Measurements from ENCODE around the gene PHIP.

The PHIP gene

DNA sequence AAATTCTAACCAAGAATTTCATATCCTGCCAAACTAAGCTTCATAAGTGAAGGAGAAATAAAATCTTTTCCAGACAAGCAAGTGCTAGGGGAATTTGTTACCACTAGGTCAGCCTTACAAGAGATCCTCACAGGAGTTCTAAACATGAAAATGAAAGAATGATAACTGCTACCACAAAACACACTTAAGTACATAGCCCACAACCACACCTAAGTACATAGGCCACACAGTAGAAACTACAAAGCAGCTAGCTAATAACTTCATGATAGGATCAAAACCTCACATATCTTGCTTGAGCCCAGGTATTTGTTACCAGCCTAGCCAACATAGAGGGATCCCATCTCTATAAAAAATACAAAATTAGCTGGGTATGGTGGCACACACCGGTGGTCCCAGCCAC, 160.3 kb downstream of the PHIP start:
- Histone ChIP-seq H3K27me3 (ENCODE audit: control insufficient read depth, insufficient read depth, low read length) (no peaks in the 10 kb centered on the region), H3K79me2 (no peaks in the 10 kb centered on the region), H3K4me3 (ENCODE audit: low read depth, low read length) (no peak overlapping the region), H3K36me3 (ENCODE audit: control insufficient read depth, insufficient read depth, low read length) (no peaks in the 10 kb centered on the region), H3K4me2 (ENCODE audit: low read length) (no peak overlapping the region), H3K9ac (no peak overlapping the region), H3K4me1 (no peaks in the 10 kb centered on the region), H3K9me3 (ENCODE audit: control insufficient read depth, low read length) (no peaks in the 10 kb centered on the region), H3K27ac (no peak overlapping the region), H2AFZ (no peak overlapping the region)
- TF ChIP-seq, protein P1, sequence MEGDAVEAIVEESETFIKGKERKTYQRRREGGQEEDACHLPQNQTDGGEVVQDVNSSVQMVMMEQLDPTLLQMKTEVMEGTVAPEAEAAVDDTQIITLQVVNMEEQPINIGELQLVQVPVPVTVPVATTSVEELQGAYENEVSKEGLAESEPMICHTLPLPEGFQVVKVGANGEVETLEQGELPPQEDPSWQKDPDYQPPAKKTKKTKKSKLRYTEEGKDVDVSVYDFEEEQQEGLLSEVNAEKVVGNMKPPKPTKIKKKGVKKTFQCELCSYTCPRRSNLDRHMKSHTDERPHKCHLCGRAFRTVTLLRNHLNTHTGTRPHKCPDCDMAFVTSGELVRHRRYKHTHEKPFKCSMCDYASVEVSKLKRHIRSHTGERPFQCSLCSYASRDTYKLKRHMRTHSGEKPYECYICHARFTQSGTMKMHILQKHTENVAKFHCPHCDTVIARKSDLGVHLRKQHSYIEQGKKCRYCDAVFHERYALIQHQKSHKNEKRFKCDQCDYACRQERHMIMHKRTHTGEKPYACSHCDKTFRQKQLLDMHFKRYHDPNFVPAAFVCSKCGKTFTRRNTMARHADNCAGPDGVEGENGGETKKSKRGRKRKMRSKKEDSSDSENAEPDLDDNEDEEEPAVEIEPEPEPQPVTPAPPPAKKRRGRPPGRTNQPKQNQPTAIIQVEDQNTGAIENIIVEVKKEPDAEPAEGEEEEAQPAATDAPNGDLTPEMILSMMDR (IDR thresholded peaks at IDR 0.05): no peak

DNA sequence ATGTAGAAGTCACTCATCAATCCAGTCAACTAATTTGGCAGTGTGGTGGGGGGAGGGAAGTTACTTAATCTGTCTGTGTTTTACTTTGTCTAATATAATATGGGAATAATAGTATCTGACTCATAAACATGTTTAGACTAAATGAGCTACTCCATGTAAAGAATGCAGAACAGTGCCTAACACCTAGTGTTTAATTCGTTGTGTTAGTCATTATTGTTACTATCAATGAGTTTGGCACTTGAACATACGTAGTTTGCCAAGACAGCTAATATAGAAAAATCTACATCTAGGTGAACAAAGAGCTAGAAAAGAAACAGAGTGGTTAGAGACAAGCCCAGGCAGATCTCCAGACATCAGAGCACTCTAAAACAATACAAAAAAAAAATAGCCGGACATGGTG, 161.6 kb downstream of the PHIP start:
- Histone ChIP-seq H3K9ac (no peak overlapping the region), H3K36me3 (ENCODE audit: control insufficient read depth, insufficient read depth, low read length) (no peaks in the 10 kb centered on the region), H3K27ac (no peak overlapping the region), H3K4me3 (ENCODE audit: low read depth, low read length) (no peak overlapping the region), H3K27me3 (ENCODE audit: control insufficient read depth, insufficient read depth, low read length) (no peaks in the 10 kb centered on the region), H3K9me3 (ENCODE audit: control insufficient read depth, low read length) (no peaks in the 10 kb centered on the region), H3K4me1 (peaks cover 3% of the 10 kb centered on the region), H3K79me2 (no peaks in the 10 kb centered on the region), H3K4me2 (ENCODE audit: low read length) (no peak overlapping the region), H2AFZ (no peak overlapping the region)
- TF ChIP-seq, protein P1 (IDR thresholded peaks at IDR 0.05): no peak

DNA sequence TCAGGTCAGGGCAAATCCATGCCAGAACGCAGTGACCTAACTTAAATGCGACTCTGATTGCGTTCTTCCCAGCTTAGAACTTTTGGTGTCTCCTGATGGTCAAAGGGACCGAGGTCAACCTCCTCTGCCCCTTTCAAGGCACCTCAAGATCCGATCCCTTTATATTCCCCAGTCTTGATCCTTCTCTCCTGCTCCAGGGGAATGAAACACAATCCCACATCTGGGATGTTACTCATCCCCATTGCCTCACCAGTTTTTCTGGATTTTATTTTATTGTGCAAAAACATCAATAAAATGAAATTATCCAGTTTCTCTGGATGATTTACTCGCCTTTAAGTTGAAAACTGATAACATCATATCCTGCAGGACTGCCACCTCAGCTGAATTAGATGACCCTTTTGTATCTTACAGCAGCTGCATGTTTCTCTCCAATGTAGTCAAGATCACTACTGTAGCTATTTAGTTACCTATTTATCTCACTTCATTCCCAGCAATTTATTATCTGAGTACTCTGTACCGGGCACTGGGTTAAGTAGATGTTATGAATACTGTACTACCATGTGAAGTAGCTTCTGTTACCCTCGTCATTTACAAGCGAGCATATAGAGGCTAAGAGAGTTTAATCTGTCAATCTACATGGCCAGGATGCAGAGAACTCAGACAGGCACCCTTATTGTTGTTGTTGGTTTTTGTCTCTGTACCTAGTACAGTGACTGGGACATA, 166.7 kb downstream of the PHIP start:
- Histone ChIP-seq H3K36me3 (ENCODE audit: control insufficient read depth, insufficient read depth, low read length) (no peaks in the 10 kb centered on the region), H2AFZ (peak overlapping the region; percentile 85)

DNA sequence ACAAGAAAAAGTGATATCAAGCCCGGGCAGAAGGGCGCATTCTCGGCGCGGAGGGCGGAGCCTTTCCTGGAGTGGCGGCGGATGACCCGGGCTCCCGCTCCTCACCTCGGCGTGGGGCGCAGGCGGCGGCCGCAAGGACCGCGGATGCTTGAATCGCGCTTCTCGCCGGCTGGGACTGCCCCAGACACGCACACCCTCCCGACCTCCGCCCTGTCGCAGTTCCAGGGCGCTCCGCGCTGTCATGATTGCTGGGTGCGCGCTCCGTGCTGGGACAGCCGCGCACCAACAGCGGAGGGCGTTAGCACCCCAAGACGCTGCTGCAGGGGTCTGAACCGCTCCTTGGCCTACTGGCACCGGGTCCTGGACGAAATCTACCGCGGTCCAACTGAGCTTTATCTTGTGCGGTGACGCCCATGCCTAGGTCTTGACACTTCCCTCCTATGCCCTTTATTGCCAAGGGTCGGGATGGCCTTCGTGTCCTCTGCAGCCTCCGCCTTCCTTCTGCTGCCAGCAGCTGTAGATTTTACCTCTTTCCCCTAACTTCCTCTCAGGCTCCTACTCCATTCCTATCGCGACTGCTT, 167.4 kb downstream of the PHIP start:
- H3K27ac ChIP-seq: no peak overlapping the region
- no peak overlapping the region for H3K9ac ChIP-seq
- H2AFZ ChIP-seq: peak overlapping the region; percentile 85
- TF ChIP-seq, protein P1 (IDR thresholded peaks at IDR 0.05): no peak
- H3K79me2 ChIP-seq: no peaks in the 10 kb centered on the region
- no peaks in the 10 kb centered on the region for H3K27me3 ChIP-seq (ENCODE audit: control insufficient read depth, insufficient read depth, low read length)
- H3K9me3 ChIP-seq (ENCODE audit: control insufficient read depth, low read length): no peaks in the 10 kb centered on the region
- peaks cover 3% of the 10 kb centered on the region for H3K4me1 ChIP-seq
- H3K4me2 ChIP-seq (ENCODE audit: low read length): peak overlapping the region; percentile 50
- H3K36me3 ChIP-seq (ENCODE audit: control insufficient read depth, insufficient read depth, low read length): no peaks in the 10 kb centered on the region
- H3K4me3 ChIP-seq (ENCODE audit: low read depth, low read length): no peak overlapping the region

More for the DNA sequence above, 166.7 kb downstream of the PHIP start:
- peak overlapping the region; percentile 50 for H3K4me2 ChIP-seq (ENCODE audit: low read length)
- H3K4me3 ChIP-seq (ENCODE audit: low read depth, low read length): no peak overlapping the region
- no peaks in the 10 kb centered on the region for H3K79me2 ChIP-seq
- TF ChIP-seq, protein P1 (IDR thresholded peaks at IDR 0.05): no peak
- H3K9ac ChIP-seq: no peak overlapping the region
- H3K27ac ChIP-seq: no peak overlapping the region
- H3K9me3 ChIP-seq (ENCODE audit: control insufficient read depth, low read length): no peaks in the 10 kb centered on the region
- no peaks in the 10 kb centered on the region for H3K27me3 ChIP-seq (ENCODE audit: control insufficient read depth, insufficient read depth, low read length)
- H3K4me1 ChIP-seq: peaks cover 3% of the 10 kb centered on the region

DNA sequence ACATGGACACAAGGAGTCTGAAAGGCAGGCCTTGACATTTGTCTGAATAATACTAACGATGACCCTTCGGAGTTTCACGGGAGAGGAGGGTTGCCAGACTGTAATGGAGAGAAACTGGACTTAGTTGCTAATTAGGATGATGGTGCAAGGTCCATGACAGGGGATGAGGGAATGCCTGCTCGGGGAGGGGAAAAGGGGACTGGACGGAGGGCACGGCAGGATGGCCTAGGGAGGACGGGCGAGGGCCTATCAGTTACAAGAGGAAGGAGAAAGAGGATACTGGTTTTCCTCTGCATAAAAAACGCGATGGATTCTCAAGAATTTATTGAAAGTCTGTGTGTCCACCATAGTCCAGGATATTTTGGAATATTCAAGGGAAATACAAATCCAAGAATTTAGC, 168.0 kb downstream of the PHIP start:
- Histone ChIP-seq H3K4me2 (ENCODE audit: low read length) (no peak overlapping the region), H3K4me1 (peaks cover 3% of the 10 kb centered on the region), H3K79me2 (no peaks in the 10 kb centered on the region), H3K9ac (no peak overlapping the region), H3K9me3 (ENCODE audit: control insufficient read depth, low read length) (no peaks in the 10 kb centered on the region), H3K27ac (no peak overlapping the region), H2AFZ (peak overlapping the region; percentile 85), H3K27me3 (ENCODE audit: control insufficient read depth, insufficient read depth, low read length) (no peaks in the 10 kb centered on the region), H3K4me3 (ENCODE audit: low read depth, low read length) (no peak overlapping the region), H3K36me3 (ENCODE audit: control insufficient read depth, insufficient read depth, low read length) (no peaks in the 10 kb centered on the region)
- TF ChIP-seq, protein P1 (IDR thresholded peaks at IDR 0.05): no peak

Data from parathyroid adenoma (tissue), 2 donors.